Upper lobe of right lung (tissue), 1 donor: ENCODE data around the gene NYAP2. TPM values are rescaled to one million over a fixed set of nuclear protein-coding genes. Genes with fewer than 3 reads are reported as not detected.
A peak's percentile ranks its signal among the peaks of the same experiment; 100 is the strongest.

Source experiments
- ATAC-seq: fragments of 200-7000 bp; cut with Tn5 transposase; one replicate; pipeline ENCODE4 v1.9.1; 2020; ENCODE audit warnings: mild to moderate bottlenecking, moderate library complexity
- DNase-seq: peaks from one replicate; pipeline ENCODE4 v3.0.0-alpha.2; 2020
- H3K27ac ChIP-seq: fragments of 200-600 bp; one replicate; pipeline ENCODE4 v1.8.0; 2022
- H3K27me3 ChIP-seq: fragments of 200-600 bp; one replicate; pipeline ENCODE4 v1.8.0; 2022; ENCODE audit warnings: mild to moderate bottlenecking
- H3K36me3 ChIP-seq: fragments of 200-600 bp; one replicate; pipeline ENCODE4 v1.8.0; 2022
- H3K4me1 ChIP-seq: fragments of 200-600 bp; one replicate; pipeline ENCODE4 v1.8.0; 2022
- H3K4me3 ChIP-seq: fragments of 200-600 bp; one replicate; pipeline ENCODE4 v1.8.0; 2022; ENCODE audit warnings: mild to moderate bottlenecking
- H3K9me3 ChIP-seq: fragments of 200-600 bp; one replicate; pipeline ENCODE4 v1.8.0; 2022
- intact Hi-C: fragments of 100-400 bp; cut with DNase I; formaldehyde crosslinking; loops from one replicate; pipeline ENCODE4 v1.11.0; 2022
- total RNA-seq: library from RNA; stranded (reverse); fragmentation: NEBNext Ultra II Directional; extraction: Animal tissue kit (Norgen Biotek cat#: 25700); gene quantifications from one replicate; pipeline ENCODE4 v1.2.1, GENCODE V29; 2021
- TF ChIP-seq, protein P1 (sequence below): fragments of 200-600 bp; IDR thresholded peaks from one replicate; pipeline ENCODE4 v1.8.0; 2022; ENCODE audit warnings: antibody characterized with exemption
- donor health status: DM: no; HTN: yes; CAD: no; lungs with severe emphysema.

Gene NYAP2
- total RNA-seq, 1 donor from 2014 or later = 0.93 TPM

GRCh38 chr2:225573603-225574002, 174.1 kb downstream of the NYAP2 start:
- TF ChIP-seq, protein P1, sequence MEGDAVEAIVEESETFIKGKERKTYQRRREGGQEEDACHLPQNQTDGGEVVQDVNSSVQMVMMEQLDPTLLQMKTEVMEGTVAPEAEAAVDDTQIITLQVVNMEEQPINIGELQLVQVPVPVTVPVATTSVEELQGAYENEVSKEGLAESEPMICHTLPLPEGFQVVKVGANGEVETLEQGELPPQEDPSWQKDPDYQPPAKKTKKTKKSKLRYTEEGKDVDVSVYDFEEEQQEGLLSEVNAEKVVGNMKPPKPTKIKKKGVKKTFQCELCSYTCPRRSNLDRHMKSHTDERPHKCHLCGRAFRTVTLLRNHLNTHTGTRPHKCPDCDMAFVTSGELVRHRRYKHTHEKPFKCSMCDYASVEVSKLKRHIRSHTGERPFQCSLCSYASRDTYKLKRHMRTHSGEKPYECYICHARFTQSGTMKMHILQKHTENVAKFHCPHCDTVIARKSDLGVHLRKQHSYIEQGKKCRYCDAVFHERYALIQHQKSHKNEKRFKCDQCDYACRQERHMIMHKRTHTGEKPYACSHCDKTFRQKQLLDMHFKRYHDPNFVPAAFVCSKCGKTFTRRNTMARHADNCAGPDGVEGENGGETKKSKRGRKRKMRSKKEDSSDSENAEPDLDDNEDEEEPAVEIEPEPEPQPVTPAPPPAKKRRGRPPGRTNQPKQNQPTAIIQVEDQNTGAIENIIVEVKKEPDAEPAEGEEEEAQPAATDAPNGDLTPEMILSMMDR = no peak
- Histone ChIP-seq H3K4me3 (no peak overlapping the region), H3K9me3 (no peaks in the 10 kb centered on the region), H3K36me3 (no peaks in the 10 kb centered on the region), H3K27me3 (no peaks in the 10 kb centered on the region), H3K27ac (no peak overlapping the region), H3K4me1 (no peaks in the 10 kb centered on the region)
- ATAC-seq (no peak), DNase-seq (no peak)
- intact Hi-C loops = no loop called here

DNA sequence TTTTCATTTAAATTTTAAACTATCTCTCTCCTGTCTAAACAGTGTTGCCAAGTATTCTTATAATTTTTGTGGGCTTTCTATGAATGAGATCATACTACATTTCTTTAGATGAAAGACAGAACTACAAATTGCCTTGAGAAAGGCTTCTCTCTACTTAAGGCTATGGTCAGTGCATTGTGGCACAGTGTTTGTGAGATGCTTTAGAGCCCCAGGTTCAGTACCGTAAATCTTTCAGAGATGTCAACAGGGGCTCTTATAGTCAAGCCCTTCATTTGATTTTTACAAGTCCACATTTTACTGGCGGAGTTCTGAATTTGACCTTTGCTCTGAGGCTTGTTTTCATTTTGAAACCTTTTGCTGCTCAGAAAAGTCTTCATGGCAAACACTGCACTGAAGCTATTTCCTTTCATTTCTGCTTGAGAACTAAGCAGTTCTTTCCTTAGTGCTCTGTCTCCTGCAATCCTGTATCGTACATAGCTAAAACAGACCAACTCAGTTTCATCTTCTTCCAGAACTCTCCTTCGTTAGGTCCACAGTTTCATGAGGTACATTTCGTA, 175.2 kb downstream of the NYAP2 start:
- no peaks in the 10 kb centered on the region for H3K9me3 ChIP-seq
- intact Hi-C loops = no loop called here
- no peak overlapping the region for H3K27ac ChIP-seq
- no peak for DNase-seq
- ATAC-seq = no peak
- H3K36me3 ChIP-seq = no peaks in the 10 kb centered on the region
- no peaks in the 10 kb centered on the region for H3K27me3 ChIP-seq
- no peaks in the 10 kb centered on the region for H3K4me1 ChIP-seq
- H3K4me3 ChIP-seq = no peak overlapping the region
- TF ChIP-seq, protein P1 = no peak

DNA sequence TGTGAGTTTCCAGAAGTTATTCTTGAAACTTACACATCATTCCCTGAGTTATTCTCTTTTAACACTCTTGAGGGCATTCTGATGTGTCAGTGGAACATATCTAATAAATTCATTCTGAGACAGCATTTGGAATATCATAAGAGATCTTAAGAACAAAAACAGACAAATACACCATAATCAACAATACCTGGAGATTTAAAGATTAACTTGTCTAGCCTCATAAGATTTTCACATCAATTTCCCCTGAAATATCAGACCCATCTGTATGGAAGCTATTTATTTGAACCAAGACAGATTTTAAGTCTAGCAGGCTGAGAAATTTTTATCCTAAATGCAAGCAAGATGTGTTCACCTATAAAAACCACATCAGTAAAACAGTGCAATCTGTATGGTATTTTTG, 181.6 kb downstream of the NYAP2 start:
- intact Hi-C loops = no loop called here
- Histone ChIP-seq H3K4me3 (no peak overlapping the region), H3K4me1 (no peaks in the 10 kb centered on the region), H3K27ac (no peak overlapping the region), H3K9me3 (no peaks in the 10 kb centered on the region), H3K36me3 (no peaks in the 10 kb centered on the region), H3K27me3 (no peaks in the 10 kb centered on the region)
- TF ChIP-seq, protein P1 = no peak
- DNase-seq (no peak), ATAC-seq (no peak)

DNA sequence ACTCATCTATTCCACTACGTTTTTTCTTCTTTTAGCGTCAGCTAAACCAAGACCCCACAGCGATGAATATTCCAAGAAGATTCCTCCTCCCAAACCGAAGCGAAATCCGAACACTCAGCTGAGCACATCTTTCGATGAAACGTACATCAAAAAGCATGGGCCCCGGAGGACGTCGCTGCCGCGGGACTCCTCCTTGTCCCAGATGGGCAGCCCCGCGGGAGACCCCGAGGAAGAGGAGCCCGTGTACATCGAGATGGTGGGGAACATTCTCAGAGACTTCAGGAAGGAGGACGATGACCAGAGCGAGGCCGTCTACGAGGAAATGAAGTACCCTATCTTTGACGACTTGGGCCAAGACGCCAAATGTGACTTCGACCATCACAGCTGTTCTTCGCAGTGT, 182.4 kb downstream of the NYAP2 start:
- Histone ChIP-seq H3K27ac (no peak overlapping the region), H3K4me3 (no peak overlapping the region), H3K36me3 (no peaks in the 10 kb centered on the region), H3K9me3 (no peaks in the 10 kb centered on the region), H3K4me1 (no peaks in the 10 kb centered on the region), H3K27me3 (no peaks in the 10 kb centered on the region)
- ATAC-seq = no peak
- TF ChIP-seq, protein P1 = no peak
- DNase-seq = no peak
- intact Hi-C loops = no loop called here

- DNase-seq = no peak
- intact Hi-C loops = no loop called here
Observed at GRCh38 chr2:225582355-225583116, 183.0 kb downstream of the NYAP2 start.

More at GRCh38 chr2:225582355-225583116, 183.0 kb downstream of the NYAP2 start:
- TF ChIP-seq, protein P1 = no peak
- Histone ChIP-seq H3K36me3 (no peaks in the 10 kb centered on the region), H3K4me1 (no peaks in the 10 kb centered on the region), H3K4me3 (no peak overlapping the region), H3K27ac (no peak overlapping the region), H3K9me3 (no peaks in the 10 kb centered on the region), H3K27me3 (no peaks in the 10 kb centered on the region)
- ATAC-seq = peak; percentile 32
